Astrocyte of the cerebellum (primary cell): ENCODE data around the gene WDR1.

Experiments used
- DNase-seq: peaks from one replicate; pipeline ENCODE4 v3.0.0-alpha.2; 2011; ENCODE audit warnings: low read depth
- H3K4me3 ChIP-seq: 2 replicates; pipeline ENCODE4 v1.5.1; 2011; ENCODE audit warnings: mild to moderate bottlenecking, low read depth, low read length, moderate library complexity
- in situ Hi-C: cut with HindIII; loops from 2 replicates; pipeline ENCODE4 v1.10.0; 2017; ENCODE audit warnings: low sequenced_read_pairs
- TF ChIP-seq, protein P1 (sequence below): IDR thresholded peaks from 2 replicates; pipeline ENCODE4 v1.5.1; 2012; ENCODE audit warnings: low read length, low read depth, moderate library complexity, mild to moderate bottlenecking; ENCODE audit errors: missing control alignments

Gene WDR1

DNA sequence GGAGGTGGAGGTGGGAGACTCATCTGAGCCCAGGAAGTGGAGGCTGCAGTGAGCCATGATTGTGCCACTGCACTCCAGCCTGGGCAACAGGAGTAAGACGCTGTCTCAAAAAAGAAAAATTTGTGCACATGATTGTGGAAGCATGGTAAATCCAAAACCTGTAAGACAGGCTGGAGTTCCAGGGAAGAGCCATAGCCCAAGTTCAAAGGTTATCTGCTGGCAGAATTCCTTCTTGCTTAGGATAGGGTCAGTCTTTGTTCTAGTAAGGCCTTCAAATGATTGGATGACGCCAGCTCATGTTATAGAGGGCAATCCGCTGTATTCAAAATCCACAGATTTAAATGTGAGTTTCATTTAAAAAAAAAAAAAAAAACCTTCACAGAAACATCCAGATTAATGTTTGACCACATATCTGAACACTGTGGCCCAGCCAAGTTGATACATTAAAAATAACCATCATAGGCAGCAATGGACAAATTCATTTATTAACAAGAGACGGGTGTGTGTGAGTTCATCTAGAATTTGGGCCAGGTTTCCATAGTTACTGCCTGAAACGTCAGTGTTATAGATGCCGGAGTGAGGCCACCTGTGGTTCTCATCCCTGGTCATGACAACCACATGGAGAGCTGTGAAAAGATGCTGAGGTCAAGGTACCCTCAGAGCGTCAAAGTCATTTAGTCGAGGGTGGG lies 60.1 kb downstream of the WDR1 start:
- H3K4me3 ChIP-seq, result no peak overlapping the region
- TF ChIP-seq, protein P1, sequence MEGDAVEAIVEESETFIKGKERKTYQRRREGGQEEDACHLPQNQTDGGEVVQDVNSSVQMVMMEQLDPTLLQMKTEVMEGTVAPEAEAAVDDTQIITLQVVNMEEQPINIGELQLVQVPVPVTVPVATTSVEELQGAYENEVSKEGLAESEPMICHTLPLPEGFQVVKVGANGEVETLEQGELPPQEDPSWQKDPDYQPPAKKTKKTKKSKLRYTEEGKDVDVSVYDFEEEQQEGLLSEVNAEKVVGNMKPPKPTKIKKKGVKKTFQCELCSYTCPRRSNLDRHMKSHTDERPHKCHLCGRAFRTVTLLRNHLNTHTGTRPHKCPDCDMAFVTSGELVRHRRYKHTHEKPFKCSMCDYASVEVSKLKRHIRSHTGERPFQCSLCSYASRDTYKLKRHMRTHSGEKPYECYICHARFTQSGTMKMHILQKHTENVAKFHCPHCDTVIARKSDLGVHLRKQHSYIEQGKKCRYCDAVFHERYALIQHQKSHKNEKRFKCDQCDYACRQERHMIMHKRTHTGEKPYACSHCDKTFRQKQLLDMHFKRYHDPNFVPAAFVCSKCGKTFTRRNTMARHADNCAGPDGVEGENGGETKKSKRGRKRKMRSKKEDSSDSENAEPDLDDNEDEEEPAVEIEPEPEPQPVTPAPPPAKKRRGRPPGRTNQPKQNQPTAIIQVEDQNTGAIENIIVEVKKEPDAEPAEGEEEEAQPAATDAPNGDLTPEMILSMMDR, result no peak
- in situ Hi-C loops, result no loop called here

DNA sequence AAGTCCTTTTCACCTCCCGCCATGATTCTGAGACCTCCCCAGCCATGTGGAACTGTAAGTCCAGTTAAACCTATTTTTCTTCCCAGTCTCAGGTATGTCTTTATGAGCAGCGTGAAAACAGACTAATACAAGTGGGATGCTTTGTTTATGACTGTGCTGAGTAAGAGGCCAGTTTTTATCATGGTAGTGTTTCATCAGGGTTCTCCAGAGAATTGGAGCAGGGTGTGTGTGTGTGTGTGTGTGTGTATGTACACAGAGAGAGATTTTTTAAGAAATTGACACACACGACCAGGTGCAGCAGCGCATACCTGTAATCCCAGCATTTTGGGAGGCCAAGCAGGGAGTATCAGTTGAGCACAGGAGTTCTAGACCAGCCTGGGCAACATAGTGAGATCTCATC lies 60.7 kb downstream of the WDR1 start:
- TF ChIP-seq, protein P1, result no peak
- in situ Hi-C loops, result no loop called here
- H3K4me3 ChIP-seq, result no peak overlapping the region
- DNase-seq, result no peak

More for the DNA sequence above, 60.1 kb downstream of the WDR1 start:
- peak; percentile 27 for DNase-seq

DNA sequence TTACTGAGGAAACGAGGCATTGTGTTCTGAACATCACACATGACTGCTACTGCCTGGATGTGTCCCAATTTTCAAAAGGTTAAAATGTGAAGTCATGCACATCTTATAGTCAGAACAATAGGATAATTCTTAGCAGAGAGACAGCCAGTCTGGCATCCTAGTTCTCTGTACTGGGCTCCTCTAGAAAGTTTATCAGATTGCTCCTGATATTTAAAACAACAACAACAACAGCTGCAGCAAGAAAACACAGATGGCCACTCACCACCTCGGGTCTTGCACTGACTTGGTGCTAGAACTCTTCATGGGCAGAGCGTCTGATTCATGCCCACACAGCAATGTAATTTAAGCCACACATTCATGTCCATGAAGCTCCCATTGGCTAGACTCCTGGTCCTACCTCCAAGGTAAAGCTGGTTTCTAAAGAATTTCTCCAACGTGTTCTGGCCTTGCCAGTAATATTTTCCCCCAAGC lies 62.0 kb downstream of the WDR1 start:
- in situ Hi-C loops, result no loop called here
- no peak overlapping the region for H3K4me3 ChIP-seq
- DNase-seq, result no peak
- TF ChIP-seq, protein P1, result no peak

DNA sequence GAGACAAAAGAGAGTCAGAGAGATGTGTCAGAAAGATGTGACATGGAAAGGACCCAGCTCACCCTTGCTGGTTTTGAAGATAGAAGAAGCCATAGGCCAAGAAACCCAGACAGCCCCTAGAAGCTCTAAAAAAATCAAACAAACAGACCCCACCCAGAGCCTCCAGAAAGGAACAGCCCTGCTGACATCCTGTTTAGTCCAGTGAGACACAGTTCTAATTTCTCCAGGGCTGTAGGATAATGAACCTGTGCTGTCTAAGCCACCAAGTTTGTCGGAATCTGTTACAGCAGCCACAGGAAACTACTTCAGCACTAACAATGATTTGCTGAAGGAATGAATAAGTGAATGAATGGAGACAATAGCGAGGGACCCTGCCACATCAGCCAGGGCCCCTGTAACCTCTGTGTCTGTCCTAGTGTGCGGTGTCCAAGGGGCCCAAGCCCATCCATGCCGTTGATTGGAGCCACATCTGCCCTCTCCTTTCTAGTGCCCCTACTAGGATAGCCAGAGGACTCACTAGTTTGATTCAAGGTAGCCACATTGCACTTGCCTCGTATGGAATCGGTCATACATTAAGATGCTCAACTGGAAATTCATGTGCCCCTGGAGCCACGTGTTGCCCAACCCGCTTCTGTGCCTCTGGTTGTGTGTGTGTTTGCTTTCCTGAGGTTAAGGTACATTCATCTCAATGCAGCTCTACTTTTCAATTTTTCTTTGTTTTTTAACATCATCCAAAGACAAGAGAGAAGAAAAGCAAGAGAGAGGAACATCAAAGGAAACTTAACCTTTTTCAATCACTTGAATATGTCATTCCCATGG lies 62.8 kb downstream of the WDR1 start:
- in situ Hi-C loops, result no loop called here
- H3K4me3 ChIP-seq, result no peak overlapping the region
- DNase-seq, result no peak
- TF ChIP-seq, protein P1, result no peak

DNA sequence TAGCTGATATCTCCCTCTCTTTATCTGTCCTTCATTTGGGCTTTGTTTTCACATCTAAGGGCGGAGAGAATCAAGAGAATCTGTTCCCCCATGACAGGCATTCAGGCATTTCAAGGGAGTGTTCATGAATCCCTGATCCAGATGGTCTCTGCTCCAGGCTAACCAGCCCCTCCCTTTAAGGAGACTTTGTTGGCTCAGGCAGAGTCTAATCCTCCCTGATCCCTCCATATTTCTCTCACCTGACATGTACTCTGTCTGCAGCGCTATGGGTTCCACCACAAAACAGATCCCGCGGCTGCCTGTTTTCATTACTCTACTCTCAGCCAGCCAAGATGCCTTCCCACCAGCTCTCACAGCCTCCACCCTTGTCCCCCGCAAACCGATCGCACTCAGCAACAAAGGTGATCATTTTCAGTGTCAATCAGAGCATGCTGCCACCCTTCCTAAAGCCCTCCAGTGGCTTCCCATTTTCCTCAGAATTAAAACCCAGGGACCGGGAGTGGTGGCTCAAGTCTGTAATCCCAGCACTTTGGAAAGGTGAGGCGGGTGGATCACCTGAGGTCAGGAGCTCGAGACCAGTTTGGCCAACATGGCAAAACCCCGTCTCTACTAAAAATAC lies 65.0 kb downstream of the WDR1 start:
- H3K4me3 ChIP-seq, result no peak overlapping the region
- DNase-seq, result no peak
- in situ Hi-C loops, result no loop called here
- TF ChIP-seq, protein P1, result no peak

DNA sequence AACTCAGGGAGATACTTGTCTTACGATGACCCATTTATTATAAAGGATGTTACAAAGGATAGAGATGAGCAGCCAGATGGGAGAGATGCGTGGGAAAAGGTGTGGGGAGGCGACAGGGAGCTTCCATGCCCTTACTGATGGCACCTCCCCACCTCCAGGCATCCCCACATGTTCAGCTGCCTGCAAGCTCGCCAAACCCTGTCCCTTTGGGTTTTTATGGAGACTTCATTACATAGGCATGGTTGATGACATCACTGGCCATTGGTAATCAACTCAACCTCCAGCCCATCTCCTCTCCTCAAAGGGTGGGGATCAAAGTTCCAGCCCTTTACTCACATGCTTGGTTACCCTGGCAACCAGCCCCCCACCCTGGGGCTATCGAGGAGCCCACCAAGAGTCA lies 65.9 kb downstream of the WDR1 start:
- in situ Hi-C loops, result no loop called here
- TF ChIP-seq, protein P1, result no peak

More for the DNA sequence above, 65.9 kb downstream of the WDR1 start:
- H3K4me3 ChIP-seq, result no peak overlapping the region
- DNase-seq, result no peak
